ENCODE data around the gene POSTN.

- TF ChIP-seq, protein P1, sequence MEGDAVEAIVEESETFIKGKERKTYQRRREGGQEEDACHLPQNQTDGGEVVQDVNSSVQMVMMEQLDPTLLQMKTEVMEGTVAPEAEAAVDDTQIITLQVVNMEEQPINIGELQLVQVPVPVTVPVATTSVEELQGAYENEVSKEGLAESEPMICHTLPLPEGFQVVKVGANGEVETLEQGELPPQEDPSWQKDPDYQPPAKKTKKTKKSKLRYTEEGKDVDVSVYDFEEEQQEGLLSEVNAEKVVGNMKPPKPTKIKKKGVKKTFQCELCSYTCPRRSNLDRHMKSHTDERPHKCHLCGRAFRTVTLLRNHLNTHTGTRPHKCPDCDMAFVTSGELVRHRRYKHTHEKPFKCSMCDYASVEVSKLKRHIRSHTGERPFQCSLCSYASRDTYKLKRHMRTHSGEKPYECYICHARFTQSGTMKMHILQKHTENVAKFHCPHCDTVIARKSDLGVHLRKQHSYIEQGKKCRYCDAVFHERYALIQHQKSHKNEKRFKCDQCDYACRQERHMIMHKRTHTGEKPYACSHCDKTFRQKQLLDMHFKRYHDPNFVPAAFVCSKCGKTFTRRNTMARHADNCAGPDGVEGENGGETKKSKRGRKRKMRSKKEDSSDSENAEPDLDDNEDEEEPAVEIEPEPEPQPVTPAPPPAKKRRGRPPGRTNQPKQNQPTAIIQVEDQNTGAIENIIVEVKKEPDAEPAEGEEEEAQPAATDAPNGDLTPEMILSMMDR (IDR thresholded peaks at IDR 0.05): no peak
- no peak for TF ChIP-seq POLR2A (IDR thresholded peaks at IDR 0.05)
These were observed 20.0 kb upstream of the POSTN start for GRCh38 chr13:37618554-37618953.

Data from heart left ventricle (tissue), 13 donors.